Activated CD8-positive, alpha-beta memory T cell treated with anti-CD3 and anti-CD28 coated beads, Interleukin-2, amount 50 U/mL, for 48 hours (primary cell): ENCODE measurements around the gene AP1S1.
"Not testable (repeated sequence)": the region's sequence is repeated elsewhere in the genome, so short reads cannot be mapped to it uniquely, and the experiment has no call there.

Experiments
- DNase-seq: peaks from one replicate; pipeline ENCODE4 v3.0.0-alpha.2; 2020

Gene AP1S1

DNA sequence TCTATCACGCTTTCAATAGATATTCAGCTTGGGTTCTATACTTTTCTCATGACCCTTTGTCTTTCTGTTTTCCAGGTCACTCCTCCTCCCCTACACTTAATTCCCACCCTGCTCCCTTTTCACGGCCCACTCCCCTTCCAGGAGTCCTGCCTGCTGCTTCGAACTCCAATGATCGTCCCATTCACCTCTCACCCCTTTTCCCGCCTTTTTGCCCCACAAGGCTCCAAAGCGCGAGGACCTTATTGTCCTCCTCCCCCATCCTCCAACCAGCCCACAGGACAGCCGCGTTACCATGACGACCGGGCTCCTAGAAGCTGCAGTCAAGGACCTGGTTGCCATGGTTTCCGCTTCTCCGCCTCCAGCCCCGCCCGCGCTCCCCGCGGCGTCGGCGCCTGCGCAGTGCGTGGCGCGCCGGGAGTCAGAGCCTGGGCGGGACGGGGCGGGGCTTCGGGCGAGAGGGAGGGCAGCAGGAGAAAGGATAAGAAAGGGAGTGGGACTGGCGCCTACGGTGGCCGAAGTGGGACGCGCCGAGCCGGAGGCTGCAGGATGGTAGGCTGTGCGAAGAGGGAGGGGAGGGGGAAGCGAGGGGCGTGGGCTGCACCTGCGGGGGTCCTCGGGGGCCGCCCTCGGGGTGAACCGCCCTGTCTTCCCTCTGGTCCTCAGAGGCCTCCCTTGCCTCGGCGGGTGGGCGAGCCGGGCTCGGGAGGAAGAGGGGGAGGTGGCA lies at the start of gene AP1S1:
Gene AP1S1, plus strand, starts transcription at position 508 of the 724 bp plus-strand sequence. Its CDS starts 39 bp downstream, at position 547.
- peak; percentile 95 for DNase-seq

DNA sequence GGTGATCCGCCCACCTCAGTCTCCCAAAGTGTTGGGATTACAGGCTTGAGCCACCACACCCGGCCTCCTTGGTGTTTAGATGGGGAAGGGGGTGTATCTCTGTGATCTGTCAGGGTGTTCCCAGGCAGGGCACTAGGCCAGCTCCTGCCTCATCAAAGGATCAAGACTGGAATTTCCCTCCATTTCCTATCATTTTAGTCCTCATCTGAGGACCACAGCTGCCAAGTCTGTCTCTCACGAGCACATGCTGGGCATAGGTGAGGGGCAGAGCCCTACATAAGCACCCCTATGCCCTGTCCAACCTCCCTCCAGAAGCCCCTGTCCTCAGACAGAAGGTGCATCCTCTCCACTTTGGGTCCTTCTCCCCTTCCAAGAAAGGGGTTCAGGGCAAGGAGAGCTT lies 49.5 kb upstream of the AP1S1 start:
- no peak for DNase-seq

DNA sequence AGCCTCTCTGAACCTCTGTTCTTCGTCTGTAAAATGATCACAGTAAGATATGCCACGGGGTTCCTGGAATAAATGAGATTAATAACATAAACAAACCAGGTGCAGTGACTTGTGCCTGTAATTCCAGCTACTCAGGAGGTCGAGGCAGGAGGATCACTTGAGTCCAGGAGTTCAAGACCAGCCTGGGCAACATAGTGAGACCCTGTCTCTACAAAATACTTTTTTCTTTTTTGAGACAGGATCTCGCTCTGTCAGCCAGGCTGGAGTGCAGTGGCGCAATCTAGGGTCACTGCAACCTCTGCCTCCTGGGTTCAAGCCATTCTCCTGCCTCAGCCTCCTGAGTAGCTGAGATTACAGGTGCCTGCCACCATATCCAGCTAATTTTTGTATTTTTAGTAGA lies 49.0 kb upstream of the AP1S1 start:
- DNase-seq, result not testable (repeated sequence)

DNA sequence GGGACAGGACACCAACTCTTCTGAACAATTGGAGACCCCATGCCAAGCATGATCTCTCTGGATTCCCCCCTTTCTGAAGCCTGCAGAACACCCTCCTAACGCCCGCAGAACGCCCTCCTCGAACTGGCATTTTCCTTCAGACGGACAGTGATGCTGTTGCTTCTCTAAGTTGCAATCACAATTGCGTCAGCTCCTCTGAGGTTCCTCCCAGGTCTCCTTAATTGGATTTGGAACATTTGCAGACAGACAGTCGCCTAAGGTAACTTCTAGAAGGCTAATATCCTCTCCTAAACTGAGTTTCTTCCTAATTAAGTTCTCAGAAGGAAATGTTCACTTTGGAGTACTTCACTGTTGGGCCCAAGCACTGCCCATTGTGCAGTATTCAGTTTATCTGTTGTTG lies 47.9 kb upstream of the AP1S1 start:
- DNase-seq, result no peak

DNA sequence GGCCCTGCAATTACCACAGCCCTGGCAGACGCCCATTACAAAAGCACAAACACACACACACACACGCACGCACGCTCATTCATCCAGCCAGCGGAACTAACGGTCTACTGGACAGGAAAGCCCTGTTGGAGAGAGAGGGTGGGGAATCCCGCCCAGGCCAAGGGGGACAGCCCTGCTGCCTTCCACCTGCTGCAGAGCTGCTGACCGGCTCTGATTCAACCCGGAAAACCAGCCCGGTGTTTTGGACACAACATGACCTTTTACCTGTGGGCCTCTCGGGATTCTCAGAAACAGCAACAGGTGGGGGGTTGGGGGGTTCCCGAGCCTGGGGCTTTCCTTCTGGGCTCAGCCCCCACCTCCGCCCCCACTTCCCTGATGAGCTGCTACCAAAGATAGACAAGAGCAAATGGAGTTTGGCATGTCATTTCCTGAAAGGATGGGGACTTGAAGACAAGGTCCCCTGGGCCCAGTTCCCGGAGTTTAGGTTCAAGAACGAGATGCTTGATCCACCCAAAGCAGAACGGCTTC lies 45.9 kb upstream of the AP1S1 start:
- DNase-seq, result no peak

DNA sequence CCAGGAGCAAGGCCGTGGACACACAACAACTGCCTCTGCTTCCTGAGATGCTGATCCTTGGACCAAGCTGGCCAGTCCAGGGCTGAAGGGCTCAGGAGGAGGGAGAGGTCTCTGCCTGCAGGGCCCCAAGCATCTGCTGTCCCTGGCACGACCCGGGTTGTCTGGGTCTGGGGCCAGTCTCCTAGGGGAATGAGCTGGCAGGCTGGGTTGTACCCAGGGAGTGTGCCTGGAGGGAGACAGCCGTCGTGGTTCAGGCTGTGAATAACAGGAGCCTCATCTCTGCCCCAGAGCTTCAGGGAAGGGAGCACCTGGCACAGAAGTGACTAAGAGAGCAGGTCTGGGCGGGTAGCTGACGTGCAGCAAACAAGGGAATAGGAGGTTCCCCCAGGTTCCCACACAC lies 45.3 kb upstream of the AP1S1 start:
- no peak for DNase-seq

DNA sequence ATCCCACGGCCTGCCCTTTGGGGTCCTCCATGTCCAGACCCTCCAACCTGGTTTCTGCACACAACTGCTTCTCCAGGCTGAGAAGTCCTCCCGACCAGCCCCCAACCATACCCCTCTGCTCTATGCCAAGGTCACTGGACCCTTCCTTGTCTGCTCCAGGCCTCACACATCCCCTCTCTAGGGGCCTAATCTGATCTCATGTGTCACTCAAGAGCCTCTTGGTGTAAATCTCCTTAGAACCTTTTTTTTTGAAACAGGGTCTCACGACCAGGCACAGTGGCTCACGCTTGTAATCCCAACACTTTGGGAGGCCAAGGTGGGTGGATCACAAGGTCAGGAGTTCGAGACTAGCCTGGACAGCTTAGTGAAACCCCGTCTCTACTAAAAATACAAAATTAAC lies 44.9 kb upstream of the AP1S1 start:
- DNase-seq, result no peak

DNA sequence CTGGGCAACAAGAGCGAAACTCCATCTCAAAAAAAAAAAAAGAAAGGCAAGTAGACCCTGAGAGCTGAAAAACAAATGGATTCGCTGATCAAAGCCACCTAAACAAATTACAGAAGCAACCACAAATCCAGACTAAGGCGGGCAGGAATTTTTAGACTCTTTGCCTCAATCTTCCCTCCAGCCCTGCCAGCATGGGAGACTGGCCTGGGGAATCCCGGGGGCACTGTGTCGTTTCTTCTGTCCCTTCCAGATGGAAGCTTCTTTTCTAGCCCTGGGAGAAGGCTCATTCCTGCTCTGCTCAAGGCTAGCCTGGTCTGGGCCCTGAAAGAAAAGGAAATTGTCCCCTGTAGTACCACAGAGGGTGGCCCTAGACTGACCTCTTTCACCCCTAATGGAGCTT lies 43.0 kb upstream of the AP1S1 start:
- DNase-seq, result no peak

DNA sequence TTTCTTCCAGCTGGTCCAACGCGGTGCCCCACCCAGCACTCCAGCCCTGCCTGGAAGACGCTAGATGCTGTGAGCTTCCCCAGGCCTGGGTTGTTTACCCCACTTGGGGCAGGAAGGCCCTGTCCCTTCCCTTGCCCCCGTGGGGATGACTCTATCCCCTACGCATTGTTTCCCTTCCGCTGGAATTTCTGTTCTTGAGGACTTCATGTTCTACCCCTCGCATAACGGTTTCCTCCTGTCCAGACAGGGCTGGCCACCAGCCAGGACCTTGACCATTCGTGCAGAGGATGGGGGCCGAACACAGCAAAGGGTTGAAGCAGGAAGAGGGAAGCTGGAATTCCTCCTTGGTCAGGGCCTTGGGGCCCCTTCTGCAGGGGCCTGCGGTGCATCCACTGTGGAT lies 42.0 kb upstream of the AP1S1 start:
- DNase-seq, result no peak

DNA sequence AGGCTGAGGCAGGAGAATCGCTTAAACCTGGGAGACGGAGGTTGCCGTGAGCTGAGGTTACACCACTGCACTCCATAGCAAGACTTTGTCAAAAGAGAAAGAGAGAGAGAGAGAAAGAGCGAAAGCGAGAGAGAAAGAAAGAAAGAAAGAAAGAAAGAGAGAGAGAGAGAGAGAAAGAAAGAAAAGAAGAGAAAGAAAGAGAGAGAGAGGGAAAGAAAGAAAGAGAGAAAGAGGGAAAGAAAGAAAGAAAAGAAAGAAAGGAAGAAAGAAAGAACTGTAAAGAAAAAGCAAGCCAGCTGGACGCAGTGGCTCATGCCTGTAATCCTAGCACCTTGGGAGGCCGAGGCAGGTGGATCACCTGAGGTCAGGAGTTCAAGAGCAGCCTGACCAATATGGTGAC lies 41.1 kb upstream of the AP1S1 start:
- not testable (repeated sequence) for DNase-seq

DNA sequence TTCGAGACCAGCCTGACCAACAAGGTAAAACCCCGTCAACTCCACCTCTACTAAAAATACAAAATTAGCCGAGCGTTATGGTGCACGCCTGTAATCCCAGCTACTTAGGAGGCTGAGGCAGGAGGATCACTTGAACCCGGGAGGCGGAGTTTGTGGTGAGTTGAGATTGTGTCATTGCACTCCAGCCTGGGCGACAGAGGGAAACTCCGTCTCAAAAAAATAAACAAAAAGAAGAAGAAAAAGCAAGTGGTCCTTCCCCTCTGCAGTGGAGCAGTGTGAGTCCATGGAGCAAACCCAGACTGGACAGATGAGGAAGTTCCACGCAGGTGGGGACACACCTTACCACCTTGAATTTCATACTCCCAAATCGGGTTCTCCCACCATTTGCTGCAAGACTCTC lies 40.4 kb upstream of the AP1S1 start:
- DNase-seq, result no peak

DNA sequence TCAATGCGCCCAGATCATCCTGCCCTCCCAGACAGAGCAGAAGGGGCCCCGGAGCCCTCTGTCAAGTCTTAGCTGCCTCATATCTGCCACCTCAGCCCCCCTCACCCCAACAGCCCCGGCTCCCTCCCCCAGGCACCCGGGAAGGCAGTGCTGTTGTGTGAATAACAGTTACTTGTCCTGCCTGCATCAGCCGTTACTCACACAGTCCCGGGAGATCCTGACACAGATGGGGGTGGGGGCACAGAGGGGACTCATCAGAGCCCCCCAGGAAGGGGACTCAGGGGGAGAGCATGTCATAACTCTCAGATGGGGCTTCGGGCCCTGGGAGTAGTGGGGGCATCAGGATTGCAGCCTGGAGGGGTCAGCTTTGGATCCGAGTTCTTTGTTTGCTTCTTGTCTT lies 39.8 kb upstream of the AP1S1 start:
- no peak for DNase-seq

DNA sequence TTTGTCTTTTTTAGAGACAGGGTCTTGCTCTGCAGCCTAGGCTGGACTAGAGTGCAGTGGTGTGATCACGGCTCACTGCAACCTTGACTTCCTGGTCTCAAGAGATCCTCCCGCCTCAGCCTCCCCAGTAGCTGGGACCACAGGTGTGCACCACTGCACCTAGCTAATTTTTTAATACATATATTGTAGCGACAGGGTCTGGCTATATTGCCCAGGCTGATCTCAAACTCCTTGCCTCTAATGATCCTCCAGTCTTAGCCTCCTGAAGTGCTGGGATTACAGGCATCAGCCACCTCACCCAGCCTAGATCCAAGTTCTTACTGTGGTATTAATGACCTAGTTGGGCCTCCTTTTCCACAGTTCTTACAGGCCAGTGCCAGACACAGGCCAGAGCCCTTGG lies 39.1 kb upstream of the AP1S1 start:
- no peak for DNase-seq

DNA sequence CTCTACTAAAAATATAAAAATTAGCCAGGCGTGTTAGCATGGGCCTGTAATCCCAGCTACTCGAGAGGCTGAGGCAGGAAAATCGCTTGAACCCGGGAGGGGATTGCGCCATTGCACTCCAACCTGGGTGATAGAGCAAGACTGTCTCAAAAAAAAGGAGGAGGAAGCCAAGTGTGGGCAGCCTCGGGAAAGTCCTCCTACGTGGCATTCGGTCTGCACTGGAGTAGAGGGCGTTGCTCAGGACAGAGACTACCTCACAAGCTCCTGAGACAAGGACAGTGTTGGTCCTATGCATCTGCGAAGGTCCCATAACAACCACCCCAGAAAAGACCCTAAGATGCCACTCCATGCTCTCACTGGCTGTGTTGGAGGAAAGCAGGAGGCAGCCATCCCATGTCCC lies 37.4 kb upstream of the AP1S1 start:
- no peak for DNase-seq

DNA sequence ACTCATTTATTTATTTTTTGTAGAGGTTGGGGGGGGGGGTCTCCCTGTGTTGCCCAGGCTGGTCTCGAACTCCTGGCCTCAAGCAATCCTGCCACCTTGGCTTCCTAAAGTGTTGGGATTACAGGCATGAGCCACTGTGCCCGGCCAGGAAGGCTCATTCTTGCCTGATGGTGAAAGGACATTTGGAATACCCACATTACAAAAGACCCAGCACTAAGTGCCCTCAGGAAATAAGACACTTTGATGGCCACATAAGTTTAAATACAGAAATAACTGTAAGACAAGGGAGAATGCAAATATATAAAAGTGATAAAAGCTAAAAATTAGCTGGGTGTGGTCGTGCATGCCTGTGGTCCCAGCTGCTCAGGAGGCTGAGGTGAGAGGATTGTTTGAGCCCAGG lies 35.4 kb upstream of the AP1S1 start:
- no peak for DNase-seq

DNA sequence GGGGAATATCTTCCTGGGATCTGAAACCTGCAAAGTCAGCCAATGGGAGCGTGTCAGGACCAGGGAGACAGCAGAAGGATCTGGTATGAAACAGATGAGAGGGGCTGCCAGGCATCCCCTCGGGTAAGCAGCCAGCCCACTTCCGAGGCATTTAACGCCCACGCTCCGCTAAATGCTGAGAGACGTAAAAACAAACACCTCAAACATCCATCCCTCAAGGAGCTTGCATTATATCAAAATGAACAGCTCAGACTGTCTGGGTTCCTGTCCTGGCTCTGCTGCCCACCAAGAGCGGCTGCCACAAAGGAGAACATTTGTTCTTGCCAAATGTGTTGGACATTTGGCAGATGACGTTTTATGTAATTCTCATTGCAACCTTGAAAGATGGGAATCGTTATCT lies 34.4 kb upstream of the AP1S1 start:
- DNase-seq, result no peak

DNA sequence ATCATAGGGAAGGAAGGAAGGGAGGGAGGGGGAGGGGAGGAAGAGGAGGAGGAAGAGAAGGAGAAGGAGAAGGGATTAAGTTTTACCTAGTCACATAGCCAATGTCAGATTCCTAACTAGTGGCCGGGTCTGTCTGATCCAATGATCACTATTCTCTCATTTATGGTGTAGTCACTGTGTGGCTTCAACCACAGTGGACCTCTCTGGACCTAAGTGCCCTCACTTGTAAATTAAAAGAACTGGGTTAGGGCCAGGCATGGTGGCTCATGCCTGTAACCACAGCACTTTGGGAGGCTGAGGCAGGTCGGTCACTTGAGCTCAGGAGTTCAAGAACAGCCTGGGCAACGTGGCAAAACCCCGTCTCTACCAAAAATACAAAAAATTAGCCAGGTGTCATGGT lies 34.0 kb upstream of the AP1S1 start:
- no peak for DNase-seq

DNA sequence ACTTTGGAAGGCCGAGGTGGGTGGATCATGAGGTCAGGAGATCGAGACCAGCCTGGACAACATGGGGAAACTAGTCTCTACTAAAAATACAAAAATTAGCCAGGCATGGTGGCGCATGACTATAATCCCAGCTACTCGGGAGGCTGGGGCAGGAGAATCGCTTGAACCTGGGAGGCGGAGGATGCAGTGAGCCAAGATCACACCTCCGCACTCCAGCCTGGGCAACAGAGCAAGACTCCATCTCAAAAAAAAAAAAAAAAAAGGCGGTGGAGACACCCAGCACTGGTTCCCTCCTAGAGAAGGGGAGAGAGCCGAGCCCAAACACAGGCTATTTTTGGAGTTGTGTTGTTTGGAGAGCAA lies 32.7 kb upstream of the AP1S1 start:
- DNase-seq, result not testable (repeated sequence)

DNA sequence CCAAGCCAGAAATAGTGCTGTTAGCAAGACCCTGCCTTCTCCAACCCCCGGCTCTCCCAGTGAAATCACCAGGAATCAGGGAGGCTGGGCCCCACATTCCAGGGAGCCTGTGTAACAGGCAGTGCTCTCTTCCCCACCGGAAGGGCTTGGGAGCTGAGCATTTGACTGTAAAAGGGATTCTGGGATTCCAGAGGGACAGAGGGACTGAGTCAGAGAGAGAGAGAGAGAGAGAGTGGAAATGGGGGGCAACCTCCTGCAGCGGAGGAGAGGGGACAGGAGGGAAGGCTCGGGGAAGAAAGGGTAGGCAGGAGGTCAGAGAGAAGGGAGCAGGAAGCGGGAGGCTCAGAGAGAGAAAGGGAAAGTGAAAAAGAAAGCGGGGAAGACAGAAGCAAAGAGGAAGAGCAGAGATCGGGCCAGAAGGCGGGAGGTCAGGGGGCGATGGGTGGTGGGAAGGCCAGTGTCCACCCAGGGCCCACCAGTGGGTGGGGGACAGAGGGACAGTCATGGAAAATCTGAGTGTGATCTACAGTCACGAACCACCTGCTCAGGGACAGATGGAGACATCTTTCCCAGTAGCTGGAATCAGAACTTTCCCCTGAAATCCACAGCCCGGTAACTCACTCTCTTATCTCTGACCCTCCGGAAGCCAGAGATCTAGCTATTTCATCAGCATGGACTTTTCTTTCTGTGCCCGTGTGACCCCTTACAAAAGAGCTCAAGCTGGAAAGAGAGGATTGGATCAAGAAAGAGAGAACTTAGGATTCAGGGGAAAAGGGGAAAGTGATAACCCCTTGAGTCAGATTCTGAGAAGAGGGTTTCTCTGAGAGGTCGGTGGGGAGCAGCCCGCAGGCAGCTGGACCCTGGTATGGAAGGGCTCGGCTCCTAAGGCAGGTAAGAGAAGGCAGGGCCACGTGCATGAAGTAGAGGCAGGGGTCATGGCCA lies 32.0 kb upstream of the AP1S1 start:
- DNase-seq, result no peak

DNA sequence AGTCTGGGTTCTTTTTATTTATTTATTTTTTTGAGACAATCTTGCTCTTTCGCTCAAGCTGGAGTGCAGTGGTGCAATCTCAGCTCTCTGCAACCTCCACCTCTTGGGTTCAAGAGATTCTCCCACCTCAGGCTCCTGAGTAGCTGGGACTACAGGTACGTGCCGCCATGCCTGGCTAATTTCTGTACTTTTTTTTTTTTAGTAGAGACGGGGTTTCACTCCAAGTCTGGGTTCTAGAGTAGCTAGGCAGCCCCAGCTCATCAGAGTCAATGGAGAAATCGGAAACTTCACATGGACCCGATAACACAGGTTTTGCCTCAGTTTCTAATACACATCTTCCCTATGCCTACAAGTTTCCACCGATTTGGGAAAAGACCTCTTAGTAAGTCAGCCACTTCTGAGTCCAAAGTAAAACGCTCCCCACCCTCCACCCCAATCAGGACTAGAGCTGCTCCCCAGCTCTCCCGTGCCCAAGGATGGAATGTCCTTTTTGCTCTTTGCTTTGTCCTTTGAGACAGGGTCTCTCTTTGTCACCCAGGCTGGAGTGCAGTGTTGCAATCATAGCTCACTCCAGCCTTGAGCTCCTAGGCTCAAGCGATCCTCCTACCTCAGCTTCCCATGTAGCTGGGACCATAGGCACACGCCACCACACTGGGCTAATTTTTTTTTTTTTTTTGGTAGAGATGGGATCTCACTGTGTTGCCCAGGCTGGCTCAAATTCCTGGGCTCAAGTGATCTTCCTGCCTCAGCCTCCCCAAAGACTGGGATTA lies 31.2 kb upstream of the AP1S1 start:
- DNase-seq, result no peak

DNA sequence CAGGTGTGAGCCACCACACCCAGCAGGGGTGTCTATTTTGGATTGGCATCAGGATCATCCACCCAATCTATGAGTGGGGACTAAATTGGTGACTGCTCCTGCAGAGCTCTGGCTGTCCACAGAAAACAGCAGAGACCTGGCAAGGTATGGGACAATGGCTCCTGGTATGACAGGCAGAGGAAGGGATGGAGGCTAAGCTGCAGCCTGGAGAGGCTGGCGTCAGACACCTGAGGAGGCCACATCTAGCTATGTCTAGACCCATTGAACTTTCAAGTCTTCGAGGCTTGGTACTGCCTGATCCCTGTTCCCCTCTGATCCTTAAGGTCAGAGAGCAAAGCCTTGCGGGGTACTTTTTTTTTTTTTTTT lies 30.6 kb upstream of the AP1S1 start:
- no peak for DNase-seq

DNA sequence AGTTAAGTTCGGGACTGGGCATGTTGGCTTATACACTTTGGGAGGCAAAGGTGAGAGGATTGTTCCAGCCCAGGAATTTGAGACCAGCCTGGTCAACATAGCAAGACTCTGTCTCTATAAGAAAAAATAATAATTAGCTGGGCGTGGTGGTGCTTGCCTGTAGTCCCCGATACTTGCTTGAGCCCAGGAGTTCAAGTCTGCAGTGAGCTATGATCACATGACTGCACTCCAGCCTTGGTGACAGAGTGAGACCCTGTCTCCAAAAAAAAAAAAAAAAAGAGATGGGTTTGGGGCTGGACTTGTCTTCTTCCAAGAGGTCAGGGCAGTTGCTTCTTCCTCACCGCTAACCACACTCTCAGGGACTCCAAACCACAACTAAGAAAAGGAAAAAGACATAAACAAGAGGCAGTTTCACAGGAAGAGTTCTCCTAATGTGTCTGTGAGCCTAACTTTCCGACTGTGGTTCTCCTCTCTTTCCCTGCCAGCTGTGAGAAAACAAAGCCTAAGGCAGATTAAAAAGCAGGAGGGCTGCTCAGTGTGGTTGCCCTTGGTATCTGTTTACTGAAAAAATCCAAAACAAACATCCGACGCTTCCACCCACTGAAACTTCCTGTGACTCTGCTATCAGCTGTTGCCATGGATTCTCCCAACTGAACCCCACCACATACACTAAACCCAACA lies 29.8 kb upstream of the AP1S1 start:
- DNase-seq, result no peak
